ENCODE results near the gene MFAP4.
A peak's percentile ranks its signal among the peaks of the same experiment; 100 is the strongest.

Gene MFAP4

GRCh38 chr17:19424934-19425868 lies 38.2 kb upstream of the MFAP4 start:
- in situ Hi-C loops (cut with HindIII; ENCODE audit: low sequenced_read_pairs): no loop called here
- DNase-seq (ENCODE audit: low read depth): no peak
- no peak for TF ChIP-seq CTCF (IDR thresholded peaks at IDR 0.05; ENCODE audit: low read depth, low read length, missing control alignments)
- no peak overlapping the region for H3K4me3 ChIP-seq (ENCODE audit: low read depth, low read length)

DNA sequence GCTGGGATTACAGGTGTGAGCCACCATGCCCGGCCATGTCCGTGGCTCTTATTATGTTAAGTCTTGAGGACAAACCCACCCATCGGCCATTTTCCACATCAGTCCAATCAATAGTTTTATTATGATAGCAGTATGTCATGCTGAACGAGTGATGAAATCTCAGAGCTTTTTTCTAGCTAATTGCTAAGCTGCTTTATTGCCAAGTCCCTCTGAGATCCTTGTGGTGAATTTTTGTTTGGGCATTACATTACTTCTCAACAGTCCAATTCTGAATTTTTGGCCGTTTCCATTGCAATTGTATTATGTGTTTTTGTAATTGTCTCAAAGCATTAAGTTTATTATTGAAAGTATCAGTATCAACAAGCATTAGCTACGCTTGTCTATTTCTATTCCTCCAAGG lies 34.9 kb upstream of the MFAP4 start:
- DNase-seq (ENCODE audit: low read depth): no peak
- no peak for TF ChIP-seq CTCF (IDR thresholded peaks at IDR 0.05; ENCODE audit: low read depth, low read length, missing control alignments)
- in situ Hi-C loops (cut with HindIII; ENCODE audit: low sequenced_read_pairs): no loop called here
- H3K4me3 ChIP-seq (ENCODE audit: low read depth, low read length): no peak overlapping the region

GRCh38 chr17:19421219-19421618 lies 34.2 kb upstream of the MFAP4 start:
- in situ Hi-C loops (cut with HindIII; ENCODE audit: low sequenced_read_pairs): no loop called here

DNA sequence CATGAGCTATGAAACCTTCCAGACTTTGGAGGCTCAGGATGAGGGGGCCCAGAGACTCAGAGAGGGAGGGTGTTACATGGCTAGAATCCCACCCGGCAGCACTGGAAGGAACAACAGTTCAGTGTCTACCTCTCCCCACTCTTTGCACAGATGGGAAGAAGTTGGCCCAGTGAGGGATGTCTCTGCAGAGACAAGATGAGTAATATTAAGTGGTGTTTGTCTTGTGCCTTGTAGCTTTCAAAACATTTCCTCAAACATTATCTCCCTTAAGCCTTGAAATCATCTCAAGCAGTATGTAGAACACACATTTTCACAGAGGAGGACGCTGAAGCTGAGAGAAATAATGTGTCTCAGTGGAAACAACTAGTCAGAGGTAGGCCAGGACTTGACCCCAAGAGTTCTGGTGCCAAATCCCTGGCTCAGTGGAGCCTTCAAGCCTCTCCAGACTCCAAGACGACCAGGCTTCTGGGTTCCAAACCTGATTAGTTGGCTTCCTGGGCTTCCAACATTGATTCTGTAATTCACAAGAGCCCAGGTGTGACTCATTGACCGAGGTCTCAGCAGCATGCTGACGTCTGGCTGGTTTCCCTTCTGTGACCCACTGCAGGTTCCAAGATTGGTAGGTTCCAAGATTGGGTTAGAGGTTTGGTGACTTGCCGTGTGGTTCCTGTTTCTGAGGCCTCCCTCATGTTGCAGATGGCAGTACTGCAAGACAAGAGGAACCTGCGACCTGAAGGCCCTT lies 31.4 kb upstream of the MFAP4 start:
- in situ Hi-C loops (cut with HindIII; ENCODE audit: low sequenced_read_pairs): no loop called here
- no peak overlapping the region for H3K4me3 ChIP-seq (ENCODE audit: low read depth, low read length)
- TF ChIP-seq CTCF (IDR thresholded peaks at IDR 0.05; ENCODE audit: low read depth, low read length, missing control alignments): peak; percentile 17
- DNase-seq (ENCODE audit: low read depth): peak; percentile 65

More at GRCh38 chr17:19421219-19421618, 34.2 kb upstream of the MFAP4 start:
- no peak for DNase-seq (ENCODE audit: low read depth)
- TF ChIP-seq CTCF (IDR thresholded peaks at IDR 0.05; ENCODE audit: low read depth, low read length, missing control alignments): no peak
- H3K4me3 ChIP-seq (ENCODE audit: low read depth, low read length): no peak overlapping the region

DNA sequence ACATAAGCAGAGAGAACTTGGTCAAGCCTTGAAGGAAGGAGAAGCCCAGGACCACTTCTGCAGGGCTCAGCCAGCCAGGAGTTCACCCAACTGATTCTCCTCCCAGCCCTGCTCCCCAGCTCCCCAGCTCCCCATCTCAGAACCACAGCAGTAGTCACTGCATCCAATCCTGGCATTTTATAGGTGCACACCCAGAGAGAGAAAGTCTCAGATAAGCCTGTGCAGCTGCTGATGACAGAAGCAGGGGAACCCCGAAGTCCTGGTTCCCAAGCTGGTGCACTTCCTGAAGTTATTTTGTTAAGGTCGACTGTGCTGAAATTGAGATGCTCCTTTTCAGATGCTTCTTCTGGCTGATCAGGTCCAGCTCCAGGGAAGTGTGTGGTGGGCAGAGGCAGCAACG lies 30.6 kb upstream of the MFAP4 start:
- no peak overlapping the region for H3K4me3 ChIP-seq (ENCODE audit: low read depth, low read length)
- TF ChIP-seq CTCF (IDR thresholded peaks at IDR 0.05; ENCODE audit: low read depth, low read length, missing control alignments): no peak
- DNase-seq (ENCODE audit: low read depth): no peak
- in situ Hi-C loops (cut with HindIII; ENCODE audit: low sequenced_read_pairs): no loop called here

DNA sequence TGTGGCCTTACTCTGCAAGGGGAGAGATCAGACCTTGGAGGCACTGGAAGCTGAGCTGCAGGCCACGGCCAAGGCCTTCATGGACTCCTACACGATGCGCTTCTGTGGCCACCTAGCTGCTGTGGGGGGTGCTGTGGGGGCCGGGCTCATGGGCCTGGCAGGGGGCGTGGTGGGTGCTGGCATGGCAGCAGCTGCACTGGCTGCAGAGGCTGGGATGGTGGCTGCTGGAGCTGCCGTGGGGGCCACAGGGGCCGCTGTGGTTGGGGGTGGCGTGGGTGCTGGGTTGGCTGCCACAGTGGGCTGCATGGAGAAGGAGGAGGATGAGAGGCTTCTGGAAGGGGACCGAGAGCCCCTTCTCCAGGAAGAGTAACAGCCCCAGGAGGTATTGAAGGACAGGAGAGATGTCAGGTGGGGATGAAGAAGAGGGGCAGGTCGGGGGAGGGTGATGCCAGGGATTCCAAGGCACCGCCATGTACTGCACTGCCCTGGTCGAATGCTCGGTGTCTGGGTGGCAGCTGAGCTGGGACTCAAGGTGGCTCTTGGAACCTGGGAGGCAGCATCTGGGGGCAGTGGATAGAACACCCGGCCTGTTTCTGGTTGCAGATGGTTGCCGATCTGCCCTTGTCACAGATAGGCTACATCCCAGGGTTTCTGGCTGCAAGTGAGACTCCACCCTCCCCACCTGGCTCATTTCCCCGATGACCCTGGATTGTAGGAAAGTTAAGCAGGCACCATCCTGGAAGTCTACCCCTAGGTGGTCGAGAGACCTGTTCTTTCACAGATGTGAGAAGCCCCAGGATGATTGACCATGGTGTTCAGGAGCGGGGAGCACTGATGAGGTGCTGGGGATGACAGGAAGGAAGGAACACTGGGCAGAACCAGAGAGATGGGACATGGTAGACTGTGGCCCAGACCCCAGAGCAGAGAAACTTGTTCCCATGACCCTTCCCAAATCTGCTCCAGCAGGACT lies 29.1 kb upstream of the MFAP4 start:
- TF ChIP-seq CTCF (IDR thresholded peaks at IDR 0.05; ENCODE audit: low read depth, low read length, missing control alignments): no peak
- in situ Hi-C loops (cut with HindIII; ENCODE audit: low sequenced_read_pairs): no loop called here
- no peak for DNase-seq (ENCODE audit: low read depth)
- no peak overlapping the region for H3K4me3 ChIP-seq (ENCODE audit: low read depth, low read length)

Data from astrocyte of the cerebellum (primary cell).